GM12874 (cell line): ENCODE results near the gene TMEM50B.

ENCODE experiments used
- CTCF ChIP-seq: IDR thresholded peaks from 2 replicates; pipeline ENCODE4 v1.5.1; 2011; ENCODE audit warnings: low read depth, mild to moderate bottlenecking, control low read depth, low read length, moderate library complexity; ENCODE audit not compliant: insufficient read depth

TMEM50B gene

GRCh38 chr21:33433425-33434114 is 46.2 kb downstream of the TMEM50B start:
- no peak for TF ChIP-seq CTCF

- TF ChIP-seq CTCF = no peak
Observed at GRCh38 chr21:33433001-33433400, 46.8 kb downstream of the TMEM50B start.

GRCh38 chr21:33432496-33432895 is 47.3 kb downstream of the TMEM50B start:
- no peak for TF ChIP-seq CTCF

- no peak for TF ChIP-seq CTCF
Observed at GRCh38 chr21:33430858-33431257, 48.9 kb downstream of the TMEM50B start.

DNA sequence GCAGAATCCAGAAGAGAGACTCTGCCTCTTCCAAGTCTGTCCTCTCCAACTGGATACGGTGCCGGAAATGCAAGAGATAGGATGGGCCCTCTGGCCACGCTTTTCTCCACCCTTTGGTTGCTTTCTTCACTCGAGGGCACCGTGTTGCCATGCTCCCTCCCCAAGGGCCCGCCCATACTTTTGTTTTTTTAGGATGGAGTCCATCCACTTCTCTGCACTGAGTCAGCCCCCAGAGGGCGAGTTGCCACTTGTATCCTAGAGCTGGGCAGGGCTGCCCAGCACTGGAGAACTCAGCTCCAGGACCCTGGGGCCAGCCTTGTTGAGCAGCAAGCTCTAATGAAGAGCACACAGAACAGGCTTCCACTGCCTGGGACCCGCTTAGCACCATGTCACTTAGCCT is 51.1 kb downstream of the TMEM50B start:
- TF ChIP-seq CTCF = no peak

- no peak for TF ChIP-seq CTCF
Observed at GRCh38 chr21:33427051-33427450, 52.7 kb downstream of the TMEM50B start.

DNA sequence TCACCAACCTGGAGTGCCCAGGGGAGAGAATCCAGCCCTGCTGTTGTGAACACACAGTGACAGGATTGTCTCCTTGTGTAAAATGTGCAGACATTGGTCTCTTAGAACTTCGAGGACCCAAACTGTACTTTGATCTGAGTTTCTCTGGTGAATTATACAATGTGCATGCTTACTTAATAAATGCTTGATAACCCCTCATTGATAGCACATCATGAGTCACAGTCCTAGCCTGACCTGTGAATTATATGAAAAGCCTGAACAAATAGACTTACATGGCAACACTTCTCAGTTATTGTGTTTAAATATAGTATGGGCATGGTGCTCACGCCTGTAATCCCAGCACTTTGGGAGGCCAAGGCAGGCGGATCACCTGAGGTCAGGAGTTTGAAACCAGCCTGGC is 53.9 kb downstream of the TMEM50B start:
- TF ChIP-seq CTCF = no peak
